ENCODE results near the gene HCRT.
"Not testable (repeated sequence)": the region's sequence is repeated elsewhere in the genome, so short reads cannot be mapped to it uniquely, and the experiment has no call there.

The HCRT gene

DNA sequence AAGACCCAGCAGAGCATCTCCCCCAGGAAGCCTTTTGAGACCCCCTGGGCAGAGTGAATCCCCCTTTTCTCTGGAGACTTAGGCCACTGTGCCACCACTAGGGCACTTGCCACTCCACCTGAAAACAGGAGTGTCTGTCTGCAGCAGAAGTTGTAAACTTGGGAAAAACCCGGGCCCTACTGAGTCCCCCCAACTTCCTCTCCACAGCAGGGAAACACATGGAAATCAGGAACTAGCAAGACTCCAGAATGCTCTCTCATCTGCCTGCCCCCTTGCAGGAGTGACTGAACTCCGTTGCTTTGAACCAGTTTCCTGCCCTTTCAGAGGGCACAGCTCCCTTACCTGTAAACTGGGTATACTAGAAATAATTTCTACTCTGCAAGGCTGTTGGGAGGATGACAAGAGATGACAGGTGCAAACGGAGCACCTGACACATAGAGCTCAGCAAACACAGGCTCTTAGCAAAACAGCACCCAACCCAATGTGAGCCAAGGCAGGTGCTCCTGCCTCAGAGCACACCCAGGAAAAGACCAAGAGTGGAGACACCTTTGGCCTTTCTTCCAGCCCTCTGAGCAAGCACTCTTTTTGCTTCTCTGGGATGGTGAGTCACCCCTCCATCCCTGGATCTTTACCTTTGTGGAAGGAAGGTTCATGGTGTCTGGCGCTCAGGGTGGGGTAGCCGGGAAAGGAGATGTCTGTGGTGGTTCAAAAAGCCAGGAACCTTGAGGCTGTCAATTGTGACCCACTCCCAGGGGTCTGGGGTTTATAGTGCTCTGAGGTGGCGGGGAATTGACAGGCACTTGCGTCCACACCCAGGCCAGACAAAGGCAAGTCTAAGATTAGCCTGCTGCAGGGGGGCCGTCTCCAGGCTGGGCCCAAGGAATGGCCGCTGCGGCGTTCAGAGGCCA is at the start of gene HCRT:
HCRT (minus strand) TSS at position 740 of the 908 bp plus-strand sequence; CDS start at position 653, 87 bp downstream.
- no peak for DNase-seq (ENCODE audit: low spot score)

DNA sequence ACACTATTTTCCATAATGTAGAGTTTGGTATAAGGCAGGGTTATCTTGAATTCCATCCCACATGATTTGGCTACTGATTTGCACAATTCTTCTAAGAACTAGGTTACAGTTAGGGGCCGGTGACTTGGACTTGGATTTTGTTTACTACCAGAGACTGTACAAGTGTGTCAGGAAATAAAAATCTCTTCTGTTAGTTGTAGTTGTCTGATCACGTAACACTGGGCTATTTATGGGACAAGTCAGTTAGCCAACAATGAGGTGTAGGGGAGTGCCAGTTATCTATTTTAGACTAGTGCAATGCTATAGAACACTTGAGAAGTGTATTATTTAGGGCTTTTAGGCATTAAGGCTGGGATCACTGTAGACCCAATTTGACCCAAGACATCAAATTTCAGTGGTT is 48.7 kb upstream of the HCRT start:
- DNase-seq (ENCODE audit: low spot score) = no peak

DNA sequence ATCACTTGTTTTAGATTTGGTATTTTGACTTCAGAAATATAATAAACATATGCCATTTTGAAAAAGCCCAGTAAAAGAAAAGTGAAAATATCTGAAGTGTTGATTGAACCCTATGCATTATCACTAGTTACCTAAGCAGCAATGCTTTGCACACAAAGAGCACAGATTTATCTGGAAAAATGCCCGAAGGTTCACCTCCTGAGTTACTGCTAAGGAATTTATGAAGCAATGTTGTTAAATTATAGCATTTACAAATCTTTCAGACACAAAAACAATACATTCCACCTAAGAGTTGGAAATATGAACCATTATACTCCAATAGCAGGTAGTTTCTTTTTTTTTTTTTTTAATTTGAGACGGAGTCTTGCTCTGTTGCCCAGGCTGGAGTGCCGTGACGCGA is 47.9 kb upstream of the HCRT start:
- no peak for DNase-seq (ENCODE audit: low spot score)

GRCh38 chr17:42230225-42230624 is 45.0 kb upstream of the HCRT start:
- DNase-seq (ENCODE audit: low spot score) = no peak

GRCh38 chr17:42227849-42228700 is 42.8 kb upstream of the HCRT start:
- no peak for DNase-seq (ENCODE audit: low spot score)

- DNase-seq (ENCODE audit: low spot score) = no peak
Observed at GRCh38 chr17:42225646-42226045, 40.4 kb upstream of the HCRT start.

DNA sequence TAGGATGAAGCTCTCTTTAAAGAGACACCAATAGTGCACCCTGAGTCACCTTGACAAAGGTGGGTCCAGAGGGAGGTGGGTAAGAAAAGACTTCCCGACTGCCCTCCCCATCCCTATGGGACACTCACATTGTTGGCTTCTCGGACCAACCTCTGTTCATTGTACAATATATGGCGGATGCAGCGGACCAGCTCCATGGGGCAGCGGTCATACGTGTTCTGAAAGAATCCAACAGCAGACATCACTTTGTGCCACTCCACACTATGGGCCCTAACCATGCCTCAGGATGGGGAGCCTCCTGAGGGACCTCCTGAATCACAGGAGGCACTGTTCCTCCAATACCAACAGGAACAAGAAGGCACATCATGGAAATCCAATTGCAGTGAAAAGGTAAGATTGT is 39.4 kb upstream of the HCRT start:
- no peak for DNase-seq (ENCODE audit: low spot score)

DNA sequence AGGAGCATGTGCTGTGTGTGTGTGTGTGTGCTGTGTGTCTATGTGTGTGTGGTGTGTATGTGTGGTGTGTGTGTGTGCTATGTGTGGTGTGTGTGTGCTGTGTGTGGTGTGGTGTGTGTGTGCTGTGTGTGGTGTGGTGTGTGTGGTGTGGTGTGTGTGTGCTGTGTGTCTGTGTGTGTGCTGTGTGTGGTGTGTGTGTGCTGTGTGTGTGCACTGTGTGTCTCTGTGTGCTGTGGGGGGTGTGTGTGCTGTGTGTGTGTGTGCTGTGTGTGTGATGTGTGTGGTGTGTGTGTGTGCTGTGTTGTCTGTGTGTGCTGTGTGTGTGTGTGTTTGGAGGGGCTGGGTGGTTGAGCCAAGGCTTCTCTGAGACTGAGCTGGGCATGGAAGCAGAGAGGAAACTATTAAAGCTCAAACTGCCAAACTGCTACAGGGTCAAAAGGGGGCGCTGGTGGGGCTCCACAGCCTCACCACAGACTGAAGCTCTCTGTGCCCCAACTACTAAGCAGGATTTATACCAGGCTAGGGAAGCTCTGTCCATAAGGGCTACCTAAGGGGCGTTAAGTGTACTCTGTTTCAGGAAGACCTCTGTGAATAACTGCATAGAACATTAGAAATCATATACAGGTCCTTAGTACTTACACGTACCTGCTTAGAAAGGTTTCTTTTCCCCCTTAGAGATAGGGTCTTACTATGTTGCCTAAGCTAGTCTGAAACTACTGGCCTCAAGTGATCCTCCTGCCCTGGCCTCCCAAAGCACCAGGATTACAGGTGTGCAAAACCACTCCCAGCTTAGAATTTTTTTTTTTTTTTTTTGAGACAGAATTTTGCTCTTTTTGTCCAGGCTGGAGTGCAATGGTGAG is 36.9 kb upstream of the HCRT start:
- peak; percentile 80 for DNase-seq (ENCODE audit: low spot score)

GRCh38 chr17:42219280-42219679 is 34.0 kb upstream of the HCRT start:
- DNase-seq (ENCODE audit: low spot score) = not testable (repeated sequence)

- no peak for DNase-seq (ENCODE audit: low spot score)
Observed at GRCh38 chr17:42214156-42214555, 28.9 kb upstream of the HCRT start.

- DNase-seq (ENCODE audit: low spot score) = no peak
Observed at GRCh38 chr17:42212382-42212781, 27.1 kb upstream of the HCRT start.

GRCh38 chr17:42211921-42212341 is 26.7 kb upstream of the HCRT start:
- DNase-seq (ENCODE audit: low spot score) = not testable (repeated sequence)

GRCh38 chr17:42210046-42210445 is 24.8 kb upstream of the HCRT start:
- no peak for DNase-seq (ENCODE audit: low spot score)

GRCh38 chr17:42206153-42206612 is 20.9 kb upstream of the HCRT start:
- not testable (repeated sequence) for DNase-seq (ENCODE audit: low spot score)

DNA sequence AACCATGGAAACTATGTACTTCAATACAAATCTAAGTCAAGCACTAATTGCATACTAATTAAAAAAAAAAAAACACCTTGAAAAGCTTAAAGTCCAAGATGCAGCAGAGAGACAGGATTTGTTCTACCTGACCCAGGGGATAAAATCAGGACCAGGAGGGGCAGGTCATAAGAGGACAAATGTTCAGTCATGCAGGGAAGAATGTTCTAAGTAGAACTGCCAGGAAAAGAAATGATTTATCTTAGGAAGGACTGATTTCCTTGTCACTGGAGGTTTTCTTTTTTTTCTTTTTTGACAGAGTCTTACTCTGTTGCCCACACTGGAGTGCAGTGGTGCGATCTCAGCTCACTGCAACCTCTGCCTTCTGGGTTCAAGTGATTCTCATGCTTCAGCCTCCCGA is 18.1 kb upstream of the HCRT start:
- no peak for DNase-seq (ENCODE audit: low spot score)

DNA sequence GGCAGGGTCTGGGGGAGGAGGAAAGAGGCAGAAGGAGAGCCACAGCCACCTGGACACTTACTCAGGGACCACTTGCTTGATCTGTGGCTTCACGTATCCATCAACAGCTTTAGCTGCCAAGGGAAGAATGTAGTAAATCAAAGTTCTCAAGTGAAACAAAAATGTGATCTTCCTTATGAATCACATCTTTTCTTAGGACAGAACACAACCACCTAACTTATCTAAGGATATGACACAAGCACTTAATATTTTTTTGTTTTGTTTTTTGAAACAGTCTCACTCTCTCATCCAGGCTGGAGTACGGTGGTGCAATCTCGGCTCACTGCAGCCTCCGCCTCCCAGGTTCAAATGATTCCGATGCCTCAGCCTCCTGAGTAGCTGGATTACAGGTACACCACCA is 17.4 kb upstream of the HCRT start:
- DNase-seq (ENCODE audit: low spot score) = no peak

DNA sequence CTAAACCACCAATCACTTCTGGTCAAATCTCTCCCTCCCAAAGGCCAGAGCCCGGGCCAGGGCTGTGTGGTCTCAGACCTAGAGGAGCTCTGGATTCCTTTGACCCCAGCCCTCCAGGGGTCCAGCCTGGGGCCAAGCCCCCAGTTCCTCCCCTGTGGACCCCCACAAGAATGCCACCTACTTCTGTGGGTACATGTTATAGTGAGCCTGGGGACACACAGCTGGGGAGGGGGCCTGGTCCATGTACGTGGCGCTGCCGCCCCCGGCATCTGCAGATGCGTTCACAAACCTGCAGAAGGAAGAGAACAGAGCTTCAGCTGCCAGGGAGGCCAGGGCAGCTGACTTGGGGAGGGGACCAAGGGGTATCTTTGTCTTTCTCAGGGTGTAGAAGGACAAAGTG is 16.9 kb upstream of the HCRT start:
- DNase-seq (ENCODE audit: low spot score) = no peak

DNA sequence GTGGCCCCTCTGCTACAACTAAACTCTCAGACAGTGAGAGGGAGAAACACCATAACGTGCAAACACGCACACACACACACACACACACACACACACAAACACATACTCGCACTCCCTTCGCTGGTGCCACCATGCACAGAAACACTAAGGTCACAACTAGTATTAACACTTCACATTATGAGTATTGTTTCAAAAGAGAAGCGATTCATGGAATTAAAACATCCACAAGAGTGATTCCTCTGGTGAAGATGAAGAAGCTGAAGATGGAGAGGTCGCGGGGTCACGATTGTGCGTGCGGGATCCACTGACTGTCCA is 16.2 kb upstream of the HCRT start:
- DNase-seq (ENCODE audit: low spot score) = no peak

DNA sequence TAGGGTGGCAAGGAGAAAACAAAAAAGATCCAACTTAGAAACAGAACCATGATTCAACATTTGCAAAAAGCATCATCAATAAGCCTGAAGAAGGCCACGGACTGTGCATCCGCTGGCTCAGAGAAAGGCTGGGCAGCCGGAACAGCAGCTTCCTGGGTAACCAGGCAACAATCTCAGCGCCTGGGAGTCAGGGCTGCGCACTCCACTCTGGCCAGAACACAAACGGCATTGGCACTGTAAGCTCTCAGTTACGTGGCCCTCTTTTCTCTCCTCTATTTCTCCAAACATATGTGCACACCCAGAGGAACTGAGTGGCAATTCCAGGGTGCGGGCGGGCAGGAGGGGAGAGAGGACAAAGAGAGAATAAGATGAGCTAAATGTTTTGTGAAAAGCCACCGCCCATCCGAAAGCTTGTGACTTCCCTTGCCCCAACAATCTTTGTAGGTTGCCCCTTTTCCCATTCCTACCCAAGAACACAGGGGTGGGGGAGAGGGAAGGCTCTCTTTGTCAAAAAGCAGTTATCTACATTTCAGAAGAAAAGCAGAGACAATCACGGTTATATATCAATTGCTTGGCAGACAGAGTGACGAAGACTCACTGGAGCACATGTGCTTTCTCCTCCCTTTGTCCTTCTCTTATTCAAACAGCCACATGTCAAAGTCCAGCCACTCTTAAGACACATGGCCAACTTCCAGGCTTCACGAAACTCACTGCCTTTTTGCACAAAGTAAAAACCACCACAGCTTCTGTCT is 15.6 kb upstream of the HCRT start:
- no peak for DNase-seq (ENCODE audit: low spot score)

DNA sequence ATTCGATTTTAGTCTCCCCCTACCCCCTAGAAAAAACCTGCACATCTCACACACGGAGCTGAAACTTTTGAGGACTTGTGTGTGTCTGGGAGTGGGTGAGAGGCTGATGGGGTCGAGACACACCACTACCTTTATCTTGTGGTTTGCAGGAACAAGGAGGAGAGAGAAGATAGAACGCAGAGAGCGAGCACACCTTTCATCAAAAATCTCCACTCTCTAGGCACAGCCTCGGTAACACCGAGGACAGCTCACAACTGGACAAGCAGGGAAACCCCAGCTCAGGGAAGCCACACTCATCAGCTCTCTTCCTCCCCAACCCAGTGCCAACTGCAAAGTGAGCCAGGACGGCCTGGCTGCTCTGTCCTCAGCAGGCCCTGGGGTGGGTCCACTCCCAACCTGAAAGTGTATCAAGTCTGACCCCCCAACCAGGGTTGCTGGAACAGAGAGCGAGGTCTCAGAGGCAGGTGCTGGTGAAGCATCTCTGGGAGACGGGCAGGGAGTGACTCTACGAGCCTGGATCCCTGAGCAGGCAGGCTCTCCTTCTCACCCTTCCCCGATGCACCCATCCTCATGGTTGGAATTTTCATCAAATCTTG is 14.3 kb upstream of the HCRT start:
- DNase-seq (ENCODE audit: low spot score) = no peak

- no peak for DNase-seq (ENCODE audit: low spot score)
Observed at GRCh38 chr17:42198897-42199296, 13.6 kb upstream of the HCRT start.

Measured in iPS-NIHi11 (cell line).